GM12878 (cell line): ENCODE results near the gene IRS2. TPM values are rescaled to one million over a fixed set of nuclear protein-coding genes. Genes with fewer than 3 reads are reported as not detected.

Experiments used
- ATAC-seq: fragments of 200-7000 bp; cut with Tn5 transposase; 3 replicates; pipeline ENCODE4 v1.9.1; 2020; ENCODE audit warnings: mild to moderate bottlenecking, moderate library complexity
- BruUV-seq: library from RNA; stranded (reverse); fragments of 400-500 nt; replicated peaks from 2 replicates; lab custom pipeline; 2021; lab: Mats Ljungman, UMichigan
- CTCF ChIA-PET: fragments of 300-600 bp; sonication (Branson Sonifier 250); formaldehyde crosslinking; extraction: SDS; loops from one replicate; lab custom pipeline; 2021; ENCODE audit warnings: inconsistent platforms; lab: Yijun Ruan, JAX
- POLR2A ChIA-PET: fragments of 350-600 bp; formaldehyde crosslinking; extraction: SDS; loops from one replicate; lab custom pipeline; 2021; ENCODE audit warnings: inconsistent platforms; lab: Charles Lee
- RAD21 ChIA-PET: fragments of 300-600 bp; sonication (Branson Sonifier 250); formaldehyde crosslinking; loops from one replicate; lab custom pipeline; 2023; ENCODE audit warnings: antibody characterized with exemption; ENCODE audit not compliant: unreplicated experiment; lab: Charles Lee
- SMC1A ChIA-PET: fragments of 300-600 bp; sonication (Branson Sonifier 250); formaldehyde crosslinking; loops from one replicate; lab custom pipeline; 2023; ENCODE audit not compliant: unreplicated experiment, uncharacterized antibody; lab: Charles Lee
- DNase-seq: peaks from one replicate; pipeline ENCODE4 v3.0.0-alpha.2; 2011; ENCODE audit warnings: low read depth, low spot score
- FAIRE-seq: peaks from 3 replicates; lab custom pipeline; 2011; peaks lifted over from hg19 to GRCh38; lab: Jason Lieb, UNC
- H2AFZ ChIP-seq: 2 replicates; pipeline ENCODE4 v1.6.0; 2011; ENCODE audit warnings: low read depth, low read length, control low read depth; ENCODE audit not compliant: control insufficient read depth
- H3K27ac ChIP-seq: 2 replicates; pipeline ENCODE4 v1.5.1; 2011; ENCODE audit warnings: control low read depth; ENCODE audit not compliant: control insufficient read depth, insufficient read depth
- H3K27me3 ChIP-seq, 2 experiments: replicated peaks in 1 of 2; 2 replicates each; pipeline versions ENCODE4 v1.6.0 to v1.6.1; 2011; ENCODE audit warnings: low read length in 1 of 2; ENCODE audit not compliant: control insufficient read depth in 2 of 2, insufficient read depth in 2 of 2
- H3K36me3 ChIP-seq, 2 experiments: 2 replicates each; pipeline ENCODE4 v1.5.1; 2011; ENCODE audit warnings: low read length in 1 of 2; ENCODE audit not compliant: control insufficient read depth in 2 of 2, insufficient read depth in 2 of 2
- H3K4me1 ChIP-seq: 2 replicates; pipeline ENCODE4 v1.6.1; 2011; ENCODE audit warnings: mild to moderate bottlenecking, low read length, moderate library complexity, mixed read lengths; ENCODE audit not compliant: control insufficient read depth, insufficient read depth
- H3K4me2 ChIP-seq: 2 replicates; pipeline ENCODE4 v1.6.0; 2011; ENCODE audit warnings: control low read depth; ENCODE audit not compliant: control insufficient read depth, insufficient read depth
- H3K4me3 ChIP-seq: fragments of 200-600 bp; sonication (generic); 2 replicates; pipeline ENCODE4 v1.5.1; 2016
- H3K79me2 ChIP-seq: 2 replicates; pipeline ENCODE4 v1.6.0; 2011; ENCODE audit warnings: low read length; ENCODE audit not compliant: control insufficient read depth, insufficient read depth
- H3K9ac ChIP-seq: 2 replicates; pipeline ENCODE4 v1.8.0; 2011; ENCODE audit warnings: low read length, control low read depth, mixed read lengths; ENCODE audit not compliant: control insufficient read depth, insufficient read depth
- H3K9me3 ChIP-seq: replicated peaks from 3 replicates; pipeline ENCODE4 v1.5.1; 2011; ENCODE audit warnings: mild to moderate bottlenecking, low read length; ENCODE audit not compliant: control insufficient read depth, insufficient read depth
- H4K20me1 ChIP-seq: 2 replicates; pipeline ENCODE4 v1.6.0; 2011; ENCODE audit not compliant: control insufficient read depth, insufficient read depth
- BACH1 ChIP-seq: fragments of 450-650 bp; IDR thresholded peaks from 2 replicates; pipeline ENCODE4 v1.6.1; 2017; ENCODE audit warnings: mild to moderate bottlenecking, borderline replicate concordance
- IKZF2 ChIP-seq, 2 experiments: fragments of 450-650 bp; IDR thresholded peaks; 2 replicates each; pipeline ENCODE4 v1.6.1; 2017; ENCODE audit warnings: mild to moderate bottlenecking in 2 of 2, moderate library complexity in 2 of 2
- IRF4 ChIP-seq: IDR thresholded peaks from 2 replicates; pipeline ENCODE4 v1.6.1; 2011; ENCODE audit warnings: low read depth, low read length
- MYC ChIP-seq: IDR thresholded peaks from 2 replicates; pipeline ENCODE4 v1.6.1; 2011; ENCODE audit warnings: mild to moderate bottlenecking, low read length, moderate library complexity, inconsistent platforms; ENCODE audit not compliant: insufficient read depth, insufficient replicate concordance, insufficient read length, severe bottlenecking
- NR2F1 ChIP-seq: fragments of 450-650 bp; conservative IDR thresholded peaks from 2 replicates; pipeline ENCODE4 v1.6.1; 2017; ENCODE audit warnings: mild to moderate bottlenecking
- POU2F2 ChIP-seq: IDR thresholded peaks from 3 replicates; pipeline ENCODE4 v1.6.1; 2011; ENCODE audit warnings: low read depth, mild to moderate bottlenecking, low read length, borderline replicate concordance
- RAD51 ChIP-seq: fragments of 450-650 bp; IDR thresholded peaks from 2 replicates; pipeline ENCODE4 v1.6.1; 2016; ENCODE audit warnings: moderate library complexity, mild to moderate bottlenecking, inconsistent platforms
- USF1 ChIP-seq: IDR thresholded peaks from 2 replicates; pipeline ENCODE4 v1.6.1; 2011; ENCODE audit warnings: borderline replicate concordance, low read depth, mild to moderate bottlenecking, moderate library complexity, mixed read lengths, low read length; ENCODE audit not compliant: insufficient read depth; ENCODE audit errors: extremely low read length
- WGBS: methylation state at CpG from one replicate; pipeline ENCODE4 v1.1.6; 2016; ENCODE audit warnings: low lambda C conversion rate; ENCODE audit not compliant: insufficient replicate concordance, insufficient coverage; ENCODE audit errors: missing lambda C conversion rate; 5-methylcytosine and 5-hydroxymethylcytosine counted together
- in situ Hi-C: fragments of 300-500 bp; cut with MboI; formaldehyde crosslinking; loops from 9 replicates; pipeline ENCODE4 v1.14.3; 2018; ENCODE audit warnings: mixed read lengths
- intact Hi-C: fragments of 100-400 bp; cut with micrococcal nuclease; formaldehyde crosslinking; loops from one replicate; pipeline ENCODE4 v1.14.2; 2022; ENCODE audit not compliant: unreplicated experiment
- polyA plus RNA-seq, 11 experiments: library from polyadenylated mRNA; depleted of rRNA in 4 of 11; unstranded in 6 of 11; stranded (reverse) in 5 of 11; fragments of >200 nt; fragmentation: Nextera tagmentation in 4 of 11; fragmentation: Illumina TruSeq in 1 of 11; extraction: Ambion mirVana in 4 of 11; extraction: Trizol in 1 of 11; gene quantifications; 1 replicate in 1 of 11; 2 replicates in 10 of 11; pipeline versions ENCODE4 v1.2.1 to v1.2.3, GENCODE V29; 2011 to 2016; ENCODE audit warnings: inconsistent platforms in 2 of 11, missing spikeins in 2 of 11, low read depth in 1 of 11
- total RNA-seq, 4 experiments: library from RNA; depleted of rRNA in 3 of 4; stranded (reverse); fragments of >200 nt in 3 of 4; fragmentation: Illumina TruSeq in 1 of 4; extraction: Trizol in 1 of 4; gene quantifications; 2 replicates each; pipeline versions ENCODE4 v1.2.1 to v1.2.3, GENCODE V29; 2013 to 2021
- TF ChIP-seq, protein P1 (sequence below): IDR thresholded peaks from 2 replicates; pipeline ENCODE4 v1.6.1; 2012; ENCODE audit warnings: low read depth, low read length, improper control_type of control experiment
- TF ChIP-seq, protein P2 (sequence below): IDR thresholded peaks from 2 replicates; pipeline ENCODE4 v1.6.1; 2011; ENCODE audit warnings: borderline replicate concordance, low read depth, mild to moderate bottlenecking, moderate library complexity, low read length; ENCODE audit not compliant: insufficient read depth, poor library complexity, severe bottlenecking

The IRS2 gene
- total and polyA plus RNA-seq, 10 of the 15 experiments (the other 5 are each of a cell fraction or from before 2014, with no cell fraction given), result 0.01 to 0.31 (median 0.07) TPM; not detected in 6

- H3K9ac ChIP-seq, result no peak overlapping the region
- H3K27ac ChIP-seq, result no peak overlapping the region
- no peak overlapping the region for H3K4me3 ChIP-seq
- no peaks in the 10 kb centered on the region for H3K79me2 ChIP-seq
- in situ Hi-C loops (no loop called here), intact Hi-C loops (no loop called here)
- ChIA-PET RAD21 (no interaction called here), POLR2A (no interaction called here), SMC1A (interaction anchor here (0.7 kb wide), 1 partner anchor 641 kb away, joined by 3 read pairs; no protein-coding TSS in a partner anchor), CTCF (interaction anchor here (0.6 to 1.2 kb wide), 2 partner anchors 11 to 70 kb away, joined by 3 to 4 read pairs; no protein-coding TSS in a partner anchor)
- H3K4me1 ChIP-seq, result no peaks in the 10 kb centered on the region
- TF ChIP-seq NR2F1 (peak; percentile 56; the same call in 1 of the 2 replicates), IKZF2 (IDR thresholded peaks at IDR 0.05) (no peak; a peak in 1 of 4 replicates)
- H4K20me1 ChIP-seq, result no peaks in the 10 kb centered on the region
- BruUV-seq, result no TSS peak
- FAIRE-seq (no peak), DNase-seq (no peak), ATAC-seq (no peak; the same call in 2 of the 3 replicates)
- no peaks in the 10 kb centered on the region; a peak in 1 of 4 replicates for H3K27me3 ChIP-seq
- no peaks in the 10 kb centered on the region for H3K36me3 ChIP-seq
- H3K9me3 ChIP-seq, result no peaks in the 10 kb centered on the region
- H2AFZ ChIP-seq, result no peak overlapping the region
- WGBS, result 52% methylated on average over 14 of the region's 14 CpGs
- H3K4me2 ChIP-seq, result no peak overlapping the region
These were observed 78.4 kb downstream of the IRS2 start for GRCh38 chr13:109707742-109708617.

DNA sequence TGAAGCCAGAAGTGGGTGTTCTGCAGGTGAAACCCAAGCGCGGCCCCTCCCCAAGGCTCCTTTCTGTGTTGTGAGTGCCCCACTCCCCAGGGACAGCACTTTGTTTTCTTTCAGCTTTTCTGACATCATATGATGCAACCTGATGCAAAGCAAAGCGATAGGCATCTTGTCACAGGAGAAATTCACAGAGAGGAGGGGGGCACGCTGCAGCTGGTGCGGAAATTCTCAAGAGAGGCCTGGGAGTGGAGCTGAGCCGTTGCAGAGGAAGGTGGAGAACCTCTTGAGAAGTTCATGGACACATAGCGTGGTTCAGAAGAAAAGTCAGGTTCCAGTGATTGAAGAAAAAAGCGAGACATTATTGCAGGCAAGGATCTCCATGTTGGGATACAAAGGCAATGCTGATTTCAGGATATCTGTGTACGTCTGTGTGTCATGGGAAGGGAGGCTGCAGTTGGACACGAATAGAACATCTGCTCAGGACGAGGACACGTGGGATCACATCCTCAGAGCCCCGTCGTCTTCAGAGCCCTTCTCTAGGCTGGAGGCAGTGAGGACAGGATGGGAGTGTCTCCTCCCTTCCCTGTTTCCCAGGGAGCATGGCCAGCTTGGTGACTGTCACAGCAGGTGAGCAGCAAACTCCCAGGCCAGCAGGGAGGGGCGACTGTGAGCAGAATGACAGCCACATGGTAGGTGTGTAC is 79.2 kb downstream of the IRS2 start:
- no peak for FAIRE-seq
- no peak overlapping the region for H3K9ac ChIP-seq
- no peak for ATAC-seq
- ChIA-PET CTCF (interaction anchor here (0.6 to 1.2 kb wide), 2 partner anchors 10 to 71 kb away, joined by 3 to 4 read pairs; no protein-coding TSS in a partner anchor), SMC1A (interaction anchor here (0.7 kb wide), 1 partner anchor 640 kb away, joined by 3 read pairs; no protein-coding TSS in a partner anchor), RAD21 (no interaction called here), POLR2A (no interaction called here)
- H3K4me3 ChIP-seq, result no peak overlapping the region
- no peak for DNase-seq
- no peaks in the 10 kb centered on the region for H3K4me1 ChIP-seq
- intact Hi-C loops, result no loop called here
- H2AFZ ChIP-seq, result no peak overlapping the region
- H3K4me2 ChIP-seq, result no peak overlapping the region
- no peak overlapping the region for H3K27ac ChIP-seq
- in situ Hi-C loops, result no loop called here
- no peaks in the 10 kb centered on the region for H3K79me2 ChIP-seq
- H3K9me3 ChIP-seq, result no peaks in the 10 kb centered on the region
- H3K27me3 ChIP-seq, result no peaks in the 10 kb centered on the region; a peak in 1 of 4 replicates
- no peaks in the 10 kb centered on the region for H4K20me1 ChIP-seq
- 14% methylated on average over 15 of the region's 15 CpGs for WGBS
- no peaks in the 10 kb centered on the region for H3K36me3 ChIP-seq
- no TSS peak for BruUV-seq
- no peak for TF ChIP-seq RAD51
- TF ChIP-seq, protein P1, sequence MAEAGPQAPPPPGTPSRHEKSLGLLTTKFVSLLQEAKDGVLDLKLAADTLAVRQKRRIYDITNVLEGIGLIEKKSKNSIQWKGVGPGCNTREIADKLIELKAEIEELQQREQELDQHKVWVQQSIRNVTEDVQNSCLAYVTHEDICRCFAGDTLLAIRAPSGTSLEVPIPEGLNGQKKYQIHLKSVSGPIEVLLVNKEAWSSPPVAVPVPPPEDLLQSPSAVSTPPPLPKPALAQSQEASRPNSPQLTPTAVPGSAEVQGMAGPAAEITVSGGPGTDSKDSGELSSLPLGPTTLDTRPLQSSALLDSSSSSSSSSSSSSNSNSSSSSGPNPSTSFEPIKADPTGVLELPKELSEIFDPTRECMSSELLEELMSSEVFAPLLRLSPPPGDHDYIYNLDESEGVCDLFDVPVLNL, result no peak
- TF ChIP-seq IRF4, result no peak
- no peak for TF ChIP-seq MYC
- TF ChIP-seq USF1, result no peak
- TF ChIP-seq BACH1, result no peak
- TF ChIP-seq, protein P2, sequence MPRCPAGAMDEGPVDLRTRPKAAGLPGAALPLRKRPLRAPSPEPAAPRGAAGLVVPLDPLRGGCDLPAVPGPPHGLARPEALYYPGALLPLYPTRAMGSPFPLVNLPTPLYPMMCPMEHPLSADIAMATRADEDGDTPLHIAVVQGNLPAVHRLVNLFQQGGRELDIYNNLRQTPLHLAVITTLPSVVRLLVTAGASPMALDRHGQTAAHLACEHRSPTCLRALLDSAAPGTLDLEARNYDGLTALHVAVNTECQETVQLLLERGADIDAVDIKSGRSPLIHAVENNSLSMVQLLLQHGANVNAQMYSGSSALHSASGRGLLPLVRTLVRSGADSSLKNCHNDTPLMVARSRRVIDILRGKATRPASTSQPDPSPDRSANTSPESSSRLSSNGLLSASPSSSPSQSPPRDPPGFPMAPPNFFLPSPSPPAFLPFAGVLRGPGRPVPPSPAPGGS, result no peak
- TF ChIP-seq POU2F2, result no peak
